ENCODE results near the gene CD48. TPM values are rescaled to one million over a fixed set of nuclear protein-coding genes. Genes with fewer than 3 reads are reported as not detected.
"Not testable (repeated sequence)": the region's sequence is repeated elsewhere in the genome, so short reads cannot be mapped to it uniquely, and the experiment has no call there.

Gene CD48
- total and polyA plus RNA-seq, 2 experiments from 2014 or later: not detected

- 29 to 39% methylated on average over 4 of the region's 4 CpGs for WGBS, 2 experiments (ENCODE audit: low coverage in 1 of 2, low lambda C conversion rate in 2 of 2, missing lambda C conversion rate in 2 of 2)
- no peaks in the 10 kb centered on the region for H3K9me2 ChIP-seq (ENCODE audit: insufficient read depth)
- H3K4me3 ChIP-seq: no peak overlapping the region
- no peaks in the 10 kb centered on the region; the same call in 1 of the 2 replicates for H3K27me3 ChIP-seq (replicated peaks; ENCODE audit: insufficient read depth)
- no peaks in the 10 kb centered on the region for H3F3A ChIP-seq (ENCODE audit: insufficient read depth)
- H4K20me1 ChIP-seq (ENCODE audit: insufficient read depth): no peaks in the 10 kb centered on the region
- H3K36me3 ChIP-seq (ENCODE audit: low read depth): no peaks in the 10 kb centered on the region
- H3K4me2 ChIP-seq (ENCODE audit: unreplicated experiment): no peak overlapping the region
- in situ Hi-C loops (cut with MboI): no loop called here
- TF ChIP-seq EZH2phosphoT487 (IDR thresholded peaks at IDR 0.05; ENCODE audit: insufficient read depth, low read depth): no peak
- TF ChIP-seq EZH2 (IDR thresholded peaks at IDR 0.05; ENCODE audit: insufficient read depth, poor library complexity, severe bottlenecking): no peak
- no peaks in the 10 kb centered on the region for H3K4me1 ChIP-seq (ENCODE audit: insufficient read depth)
- H3K79me2 ChIP-seq (ENCODE audit: insufficient read depth): no peaks in the 10 kb centered on the region
- H3K9ac ChIP-seq: no peak overlapping the region
- no peak for DNase-seq
- H3K27ac ChIP-seq: no peak overlapping the region
- H3K9me3 ChIP-seq (ENCODE audit: low read depth): no peaks in the 10 kb centered on the region
- no peak overlapping the region for H2AFZ ChIP-seq
These were observed 7.4 kb downstream of the CD48 start for GRCh38 chr1:160704250-160704649.

GRCh38 chr1:160702100-160702499 is 9.5 kb downstream of the CD48 start:
- in situ Hi-C loops (cut with MboI): no loop called here
- H3K4me1 ChIP-seq (ENCODE audit: insufficient read depth): no peaks in the 10 kb centered on the region
- TF ChIP-seq EZH2phosphoT487 (IDR thresholded peaks at IDR 0.05; ENCODE audit: insufficient read depth, low read depth) (no peak), EZH2 (IDR thresholded peaks at IDR 0.05; ENCODE audit: insufficient read depth, poor library complexity, severe bottlenecking) (no peak)
- no peaks in the 10 kb centered on the region for H3K36me3 ChIP-seq (ENCODE audit: low read depth)
- no peaks in the 10 kb centered on the region for H3K9me3 ChIP-seq (ENCODE audit: low read depth)
- H3F3A ChIP-seq (ENCODE audit: insufficient read depth): no peaks in the 10 kb centered on the region
- no peak overlapping the region for H3K4me3 ChIP-seq
- H3K79me2 ChIP-seq (ENCODE audit: insufficient read depth): no peaks in the 10 kb centered on the region
- H3K4me2 ChIP-seq (ENCODE audit: unreplicated experiment): no peak overlapping the region
- no peak for DNase-seq
- no peak overlapping the region for H2AFZ ChIP-seq
- H3K27ac ChIP-seq: no peak overlapping the region
- H3K9me2 ChIP-seq (ENCODE audit: insufficient read depth): no peaks in the 10 kb centered on the region
- no peak overlapping the region for H3K9ac ChIP-seq
- H3K27me3 ChIP-seq (replicated peaks; ENCODE audit: insufficient read depth): no peaks in the 10 kb centered on the region
- no peaks in the 10 kb centered on the region for H4K20me1 ChIP-seq (ENCODE audit: insufficient read depth)
- 21 to 23% methylated on average over 5 of the region's 5 CpGs for WGBS, 2 experiments (ENCODE audit: low coverage in 1 of 2, low lambda C conversion rate in 2 of 2, missing lambda C conversion rate in 2 of 2)

GRCh38 chr1:160692390-160692789 is 19.2 kb downstream of the CD48 start:
- H3K27me3 ChIP-seq (replicated peaks; ENCODE audit: insufficient read depth); H2AFZ ChIP-seq; H3F3A ChIP-seq (ENCODE audit: insufficient read depth); H3K9me2 ChIP-seq (ENCODE audit: insufficient read depth); H3K79me2 ChIP-seq (ENCODE audit: insufficient read depth); H3K9me3 ChIP-seq (ENCODE audit: low read depth); H3K4me1 ChIP-seq (ENCODE audit: insufficient read depth); H4K20me1 ChIP-seq (ENCODE audit: insufficient read depth); in situ Hi-C loops (cut with MboI); H3K4me3 ChIP-seq; H3K9ac ChIP-seq; H3K36me3 ChIP-seq (ENCODE audit: low read depth); H3K27ac ChIP-seq; H3K4me2 ChIP-seq (ENCODE audit: unreplicated experiment); DNase-seq: not testable (repeated sequence)
- WGBS, 2 experiments (ENCODE audit: low coverage in 1 of 2, low lambda C conversion rate in 2 of 2, missing lambda C conversion rate in 2 of 2): 63 to 67% methylated on average over 10 of the region's 10 CpGs

- TF ChIP-seq EZH2phosphoT487 (IDR thresholded peaks at IDR 0.05; ENCODE audit: insufficient read depth, low read depth) (no peak), EZH2 (IDR thresholded peaks at IDR 0.05; ENCODE audit: insufficient read depth, poor library complexity, severe bottlenecking) (no peak)
- DNase-seq: no peak
- no peaks in the 10 kb centered on the region for H3K79me2 ChIP-seq (ENCODE audit: insufficient read depth)
- no peaks in the 10 kb centered on the region for H3K9me3 ChIP-seq (ENCODE audit: low read depth)
- in situ Hi-C loops (cut with MboI): no loop called here
- H3K36me3 ChIP-seq (ENCODE audit: low read depth): no peaks in the 10 kb centered on the region
- H2AFZ ChIP-seq: no peak overlapping the region
- no peaks in the 10 kb centered on the region for H3K4me1 ChIP-seq (ENCODE audit: insufficient read depth)
- H3K4me2 ChIP-seq (ENCODE audit: unreplicated experiment): no peak overlapping the region
- H3K4me3 ChIP-seq: no peak overlapping the region
- peaks cover 6% of the 10 kb centered on the region for H3K27me3 ChIP-seq (replicated peaks; ENCODE audit: insufficient read depth)
- no peak overlapping the region for H3K27ac ChIP-seq
- no peaks in the 10 kb centered on the region for H3K9me2 ChIP-seq (ENCODE audit: insufficient read depth)
- H3F3A ChIP-seq (ENCODE audit: insufficient read depth): no peaks in the 10 kb centered on the region
- no peak overlapping the region for H3K9ac ChIP-seq
- no peaks in the 10 kb centered on the region for H4K20me1 ChIP-seq (ENCODE audit: insufficient read depth)
These were observed 26.4 kb downstream of the CD48 start for GRCh38 chr1:160685266-160685665.
